ENCODE results near the gene PPIL1. TPM values are rescaled to one million over a fixed set of nuclear protein-coding genes. Genes with fewer than 3 reads are reported as not detected.

PPIL1 gene
- total RNA-seq, 1 experiment from 2014 or later: 64.2 TPM

DNA sequence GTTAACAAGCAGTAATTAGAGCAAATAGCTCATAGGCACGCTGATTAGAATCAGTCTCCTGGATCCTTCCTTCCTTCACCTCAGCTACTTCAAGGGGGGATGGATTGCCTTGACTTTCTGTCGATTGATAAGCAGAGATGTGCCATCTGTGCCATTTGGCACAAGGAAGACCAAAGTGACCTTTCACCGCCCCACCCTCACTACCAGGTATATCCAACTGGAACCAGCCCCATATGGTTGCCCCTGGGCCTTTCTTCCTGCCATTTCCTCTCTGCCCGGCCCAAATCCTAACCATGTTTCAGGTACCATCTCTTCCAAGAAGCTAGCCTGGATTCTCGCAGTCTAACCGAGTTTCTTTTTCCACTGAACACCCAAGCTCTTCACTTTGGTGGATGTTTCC lies 26.6 kb downstream of the PPIL1 start (continued):
- TF ChIP-seq, protein P1, sequence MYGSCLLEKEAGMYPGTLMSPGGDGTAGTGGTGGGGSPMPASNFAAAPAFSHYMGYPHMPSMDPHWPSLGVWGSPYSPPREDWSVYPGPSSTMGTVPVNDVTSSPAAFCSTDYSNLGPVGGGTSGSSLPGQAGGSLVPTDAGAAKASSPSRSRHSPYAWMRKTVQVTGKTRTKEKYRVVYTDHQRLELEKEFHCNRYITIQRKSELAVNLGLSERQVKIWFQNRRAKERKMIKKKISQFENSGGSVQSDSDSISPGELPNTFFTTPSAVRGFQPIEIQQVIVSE (CRISPR knock-in tag; IDR thresholded peaks at IDR 0.05; ENCODE audit: borderline replicate concordance): no peak
- TF ChIP-seq, protein P2, sequence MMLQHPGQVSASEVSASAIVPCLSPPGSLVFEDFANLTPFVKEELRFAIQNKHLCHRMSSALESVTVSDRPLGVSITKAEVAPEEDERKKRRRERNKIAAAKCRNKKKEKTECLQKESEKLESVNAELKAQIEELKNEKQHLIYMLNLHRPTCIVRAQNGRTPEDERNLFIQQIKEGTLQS (CRISPR knock-in tag; conservative IDR thresholded peaks at IDR 0.05): no peak
- TF ChIP-seq ZNF263 (CRISPR knock-in tag; IDR thresholded peaks at IDR 0.05; ENCODE audit: low read depth): no peak
- no peak for TF ChIP-seq GTF2I (CRISPR knock-in tag; conservative IDR thresholded peaks at IDR 0.05)
- TF ChIP-seq NR3C1 (CRISPR knock-in tag; conservative IDR thresholded peaks at IDR 0.05; ENCODE audit: low read depth): no peak
- no peak for TF ChIP-seq HMGA2 (CRISPR knock-in tag; IDR thresholded peaks at IDR 0.05)
- TF ChIP-seq, protein P3, sequence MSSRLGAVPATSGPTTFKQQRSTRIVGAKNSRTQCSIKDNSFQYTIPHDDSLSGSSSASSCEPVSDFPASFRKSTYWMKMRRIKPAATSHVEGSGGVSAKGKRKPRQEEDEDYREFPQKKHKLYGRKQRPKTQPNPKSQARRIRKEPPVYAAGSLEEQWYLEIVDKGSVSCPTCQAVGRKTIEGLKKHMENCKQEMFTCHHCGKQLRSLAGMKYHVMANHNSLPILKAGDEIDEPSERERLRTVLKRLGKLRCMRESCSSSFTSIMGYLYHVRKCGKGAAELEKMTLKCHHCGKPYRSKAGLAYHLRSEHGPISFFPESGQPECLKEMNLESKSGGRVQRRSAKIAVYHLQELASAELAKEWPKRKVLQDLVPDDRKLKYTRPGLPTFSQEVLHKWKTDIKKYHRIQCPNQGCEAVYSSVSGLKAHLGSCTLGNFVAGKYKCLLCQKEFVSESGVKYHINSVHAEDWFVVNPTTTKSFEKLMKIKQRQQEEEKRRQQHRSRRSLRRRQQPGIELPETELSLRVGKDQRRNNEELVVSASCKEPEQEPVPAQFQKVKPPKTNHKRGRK (CRISPR knock-in tag; IDR thresholded peaks at IDR 0.05; ENCODE audit: borderline replicate concordance): no peak
- no peak for TF ChIP-seq JUN (CRISPR knock-in tag; IDR thresholded peaks at IDR 0.05)

DNA sequence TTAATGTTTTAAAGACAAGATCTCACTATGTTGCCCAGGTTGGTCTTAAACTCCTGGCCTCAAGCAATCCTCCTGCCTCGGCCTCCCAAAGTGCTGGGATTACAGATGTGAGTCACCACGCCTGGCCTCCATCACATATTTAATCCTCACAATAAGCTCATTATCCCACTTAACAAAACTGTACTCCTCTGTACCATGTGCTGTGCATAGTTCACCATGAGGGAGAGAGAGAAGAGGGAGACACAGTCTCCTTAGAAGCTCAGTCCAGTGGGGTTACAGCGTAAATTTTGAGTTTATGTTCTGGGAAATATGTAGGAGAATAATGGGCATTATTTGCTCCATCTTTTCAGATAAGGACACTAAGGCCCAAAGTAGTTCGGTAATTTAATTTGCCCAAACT lies 27.5 kb downstream of the PPIL1 start:
- no peak for TF ChIP-seq PRRX2 (CRISPR knock-in tag; IDR thresholded peaks at IDR 0.05)
- ChIA-PET POLR2A (no interaction called here), CTCF (interaction anchor here (1.1 to 8.1 kb wide), 4 partner anchors 27 to 80 kb away, joined by 3 to 179 read pairs (median 32); partner anchors contain the start of gene PPIL1)
- DNase-seq (ENCODE audit: low spot score) (no peak), ATAC-seq (no peak)
- Mint-ChIP-seq H3K36me3 (no peaks in the 10 kb centered on the region), H3K4me3 (no peak overlapping the region), H3K9me3 (no peaks in the 10 kb centered on the region), H3K27ac (no peak overlapping the region), H3K27me3 (ENCODE audit: low read depth) (peaks cover 3% of the 10 kb centered on the region), H3K4me1 (peaks cover 38% of the 10 kb centered on the region)

DNA sequence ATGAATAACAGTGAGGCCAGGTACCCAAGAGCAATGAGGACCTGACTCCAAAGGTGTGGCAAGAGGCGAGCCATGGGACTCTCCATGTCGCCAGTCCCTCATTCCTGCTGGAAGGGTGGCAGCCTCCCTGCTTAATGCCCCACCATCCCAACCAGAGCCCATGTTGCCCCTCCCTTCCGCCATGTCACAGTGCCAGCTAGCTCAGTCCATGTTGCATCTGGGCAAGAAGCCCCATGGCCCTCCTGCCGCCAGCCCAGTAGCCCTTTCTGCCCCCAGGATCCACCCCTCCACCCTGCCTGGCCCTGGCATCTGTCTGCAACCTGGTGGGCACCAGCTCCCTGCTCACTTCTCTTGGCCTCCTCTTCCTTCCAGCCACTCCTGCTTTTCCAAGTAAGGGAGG lies 29.4 kb downstream of the PPIL1 start:
- CTCF ChIA-PET: interaction anchor here (1.3 kb wide), 1 partner anchor 62 kb away, joined by 4 read pairs; no protein-coding TSS in a partner anchor
- ATAC-seq (no peak), DNase-seq (ENCODE audit: low spot score) (no peak)
- Mint-ChIP-seq H3K36me3 (no peaks in the 10 kb centered on the region), H3K4me1 (peaks cover 37% of the 10 kb centered on the region), H3K4me3 (no peak overlapping the region), H3K9me3 (no peaks in the 10 kb centered on the region), H3K27ac (no peak overlapping the region), H3K27me3 (ENCODE audit: low read depth) (peaks cover 20% of the 10 kb centered on the region)
- TF ChIP-seq, protein P4, sequence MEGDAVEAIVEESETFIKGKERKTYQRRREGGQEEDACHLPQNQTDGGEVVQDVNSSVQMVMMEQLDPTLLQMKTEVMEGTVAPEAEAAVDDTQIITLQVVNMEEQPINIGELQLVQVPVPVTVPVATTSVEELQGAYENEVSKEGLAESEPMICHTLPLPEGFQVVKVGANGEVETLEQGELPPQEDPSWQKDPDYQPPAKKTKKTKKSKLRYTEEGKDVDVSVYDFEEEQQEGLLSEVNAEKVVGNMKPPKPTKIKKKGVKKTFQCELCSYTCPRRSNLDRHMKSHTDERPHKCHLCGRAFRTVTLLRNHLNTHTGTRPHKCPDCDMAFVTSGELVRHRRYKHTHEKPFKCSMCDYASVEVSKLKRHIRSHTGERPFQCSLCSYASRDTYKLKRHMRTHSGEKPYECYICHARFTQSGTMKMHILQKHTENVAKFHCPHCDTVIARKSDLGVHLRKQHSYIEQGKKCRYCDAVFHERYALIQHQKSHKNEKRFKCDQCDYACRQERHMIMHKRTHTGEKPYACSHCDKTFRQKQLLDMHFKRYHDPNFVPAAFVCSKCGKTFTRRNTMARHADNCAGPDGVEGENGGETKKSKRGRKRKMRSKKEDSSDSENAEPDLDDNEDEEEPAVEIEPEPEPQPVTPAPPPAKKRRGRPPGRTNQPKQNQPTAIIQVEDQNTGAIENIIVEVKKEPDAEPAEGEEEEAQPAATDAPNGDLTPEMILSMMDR (IDR thresholded peaks at IDR 0.05): no peak
- POLR2A ChIA-PET: no interaction called here

DNA sequence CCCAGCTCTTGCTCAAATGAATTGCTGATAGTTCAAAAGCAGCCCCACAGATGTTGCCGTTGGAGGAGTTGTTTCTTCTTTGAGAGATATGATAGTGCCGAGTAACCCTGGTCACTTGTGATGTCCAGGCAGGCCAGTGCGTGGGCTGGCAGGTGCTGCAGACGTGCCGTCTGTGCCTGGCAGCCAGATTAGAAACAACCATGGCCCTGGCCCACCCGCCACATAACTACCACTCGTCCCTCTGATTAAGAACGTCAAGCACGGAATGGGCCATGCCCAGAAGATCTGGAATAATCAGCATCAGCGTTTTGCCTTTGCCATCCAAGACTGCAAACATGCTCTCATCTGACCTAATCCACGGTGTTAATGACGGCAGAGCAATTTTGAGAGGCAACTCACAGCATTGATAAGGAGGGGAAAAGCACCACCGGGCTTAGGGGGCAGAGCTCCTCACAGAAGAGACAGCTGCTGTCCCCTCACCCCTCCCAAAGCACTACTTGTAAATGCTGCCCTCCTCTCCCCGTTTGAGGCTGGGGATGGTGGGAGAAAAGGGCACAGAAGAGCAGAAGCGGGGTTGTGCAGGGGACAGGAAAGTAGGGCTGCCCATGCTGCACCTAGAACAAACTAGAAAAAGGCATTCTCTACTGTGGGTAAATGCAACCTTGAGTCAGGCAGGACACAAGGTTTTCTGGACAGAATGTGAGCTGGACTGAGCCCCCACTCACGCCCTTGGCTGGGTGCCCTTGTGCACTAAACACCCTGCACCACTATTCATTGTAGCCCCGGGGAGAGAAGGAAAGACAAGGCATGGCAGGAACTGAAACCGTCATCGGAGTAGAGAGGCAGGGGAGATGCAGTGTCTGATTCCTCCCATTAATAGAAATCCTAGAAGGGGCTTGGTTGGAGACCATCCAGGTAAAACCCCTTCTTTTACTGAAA lies 30.1 kb downstream of the PPIL1 start:
- H3K4me1 Mint-ChIP-seq: peaks cover 30% of the 10 kb centered on the region
- H3K9me3 Mint-ChIP-seq: no peaks in the 10 kb centered on the region
- no peak for DNase-seq (ENCODE audit: low spot score)
- H3K36me3 Mint-ChIP-seq: no peaks in the 10 kb centered on the region
- H3K27me3 Mint-ChIP-seq (ENCODE audit: low read depth): peaks cover 26% of the 10 kb centered on the region
- no peak for ATAC-seq
- CTCF ChIA-PET: interaction anchor here (0.6 to 1.3 kb wide), 3 partner anchors 16 to 80 kb away, joined by 3 to 4 read pairs (median 4); no protein-coding TSS in a partner anchor
- no peak overlapping the region; the same call in 1 of the 2 replicates for H3K27ac Mint-ChIP-seq
- no peak overlapping the region for H3K4me3 Mint-ChIP-seq
- POLR2A ChIA-PET: no interaction called here
- TF ChIP-seq ZNF423 (CRISPR knock-in tag; IDR thresholded peaks at IDR 0.05) (no peak), GRHL2 (CRISPR knock-in tag; IDR thresholded peaks at IDR 0.05; ENCODE audit: insufficient replicate concordance, severe bottlenecking) (no peak), GTF2I (CRISPR knock-in tag; conservative IDR thresholded peaks at IDR 0.05) (no peak), FOXJ3 (CRISPR knock-in tag; IDR thresholded peaks at IDR 0.05; ENCODE audit: borderline replicate concordance) (no peak), ZNF121 (CRISPR knock-in tag; IDR thresholded peaks at IDR 0.05) (no peak), ESRRA (CRISPR knock-in tag; IDR thresholded peaks at IDR 0.05; ENCODE audit: borderline replicate concordance) (no peak), ZNF671 (CRISPR knock-in tag; IDR thresholded peaks at IDR 0.05) (no peak), SP1 (CRISPR knock-in tag; conservative IDR thresholded peaks at IDR 0.05) (no peak)
- TF ChIP-seq, protein P5, sequence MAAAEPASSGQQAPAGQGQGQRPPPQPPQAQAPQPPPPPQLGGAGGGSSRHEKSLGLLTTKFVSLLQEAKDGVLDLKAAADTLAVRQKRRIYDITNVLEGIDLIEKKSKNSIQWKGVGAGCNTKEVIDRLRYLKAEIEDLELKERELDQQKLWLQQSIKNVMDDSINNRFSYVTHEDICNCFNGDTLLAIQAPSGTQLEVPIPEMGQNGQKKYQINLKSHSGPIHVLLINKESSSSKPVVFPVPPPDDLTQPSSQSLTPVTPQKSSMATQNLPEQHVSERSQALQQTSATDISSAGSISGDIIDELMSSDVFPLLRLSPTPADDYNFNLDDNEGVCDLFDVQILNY (CRISPR knock-in tag; IDR thresholded peaks at IDR 0.05): no peak
- TF ChIP-seq, protein P6, sequence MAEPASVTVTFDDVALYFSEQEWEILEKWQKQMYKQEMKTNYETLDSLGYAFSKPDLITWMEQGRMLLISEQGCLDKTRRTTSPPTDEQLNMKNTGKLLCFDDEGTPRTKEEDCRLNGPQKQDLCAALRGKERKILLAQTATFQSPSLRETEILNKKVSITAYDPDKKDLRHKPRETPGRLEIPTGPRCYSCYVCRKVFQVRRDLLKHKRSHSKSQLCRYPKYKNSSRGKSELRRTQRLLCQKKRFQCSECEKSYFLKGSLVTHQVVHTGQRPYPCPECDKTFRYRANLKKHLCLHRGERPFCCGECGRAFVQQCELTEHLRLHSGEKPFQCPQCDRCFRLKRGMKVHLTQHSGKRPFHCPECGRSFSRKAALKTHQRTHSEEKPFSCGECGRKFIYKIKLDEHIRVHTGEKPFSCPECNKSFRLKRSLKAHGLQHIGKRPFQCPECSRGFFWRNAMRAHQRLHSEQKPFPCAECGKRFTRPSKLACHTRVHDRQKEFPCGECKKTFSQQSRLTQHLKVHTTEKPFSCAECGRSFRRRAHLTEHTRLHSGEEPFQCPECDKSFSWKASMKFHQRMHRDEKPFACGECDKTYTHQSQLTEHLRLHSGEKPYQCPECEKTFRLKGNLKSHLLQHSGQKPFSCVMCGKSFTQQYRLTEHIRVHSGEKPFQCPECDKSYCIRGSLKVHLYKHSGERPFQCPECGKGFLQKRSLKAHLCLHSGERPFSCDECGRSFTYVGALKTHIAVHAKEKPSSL (CRISPR knock-in tag; conservative IDR thresholded peaks at IDR 0.05): no peak
- TF ChIP-seq, protein P7, sequence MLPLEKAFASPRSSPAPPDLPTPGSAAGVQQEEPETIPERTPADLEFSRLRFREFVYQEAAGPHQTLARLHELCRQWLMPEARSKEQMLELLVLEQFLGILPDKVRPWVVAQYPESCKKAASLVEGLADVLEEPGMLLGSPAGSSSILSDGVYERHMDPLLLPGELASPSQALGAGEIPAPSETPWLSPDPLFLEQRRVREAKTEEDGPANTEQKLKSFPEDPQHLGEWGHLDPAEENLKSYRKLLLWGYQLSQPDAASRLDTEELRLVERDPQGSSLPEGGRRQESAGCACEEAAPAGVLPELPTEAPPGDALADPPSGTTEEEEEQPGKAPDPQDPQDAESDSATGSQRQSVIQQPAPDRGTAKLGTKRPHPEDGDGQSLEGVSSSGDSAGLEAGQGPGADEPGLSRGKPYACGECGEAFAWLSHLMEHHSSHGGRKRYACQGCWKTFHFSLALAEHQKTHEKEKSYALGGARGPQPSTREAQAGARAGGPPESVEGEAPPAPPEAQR (CRISPR knock-in tag; IDR thresholded peaks at IDR 0.05): no peak
